GM23338 (cell line): ENCODE measurements around the gene CALML3.

Source experiments
- CREB1 ChIP-seq: fragments of 250-450 bp; sonication (Bioruptor Pico); IDR thresholded peaks from 2 replicates; pipeline ENCODE4 v1.5.0; 2020; ENCODE audit warnings: low read depth, mild to moderate bottlenecking, moderate library complexity
- EZH2 ChIP-seq: fragments of 200-600 bp; sonication (generic); IDR thresholded peaks from one replicate; pipeline ENCODE4 v1.8.0; 2017; ENCODE audit warnings: antibody characterized with exemption, mild to moderate bottlenecking, low read depth; ENCODE audit not compliant: unreplicated experiment
- EZH2phosphoT487 ChIP-seq: fragments of 200-600 bp; sonication (generic); IDR thresholded peaks from one replicate; pipeline ENCODE4 v1.8.1; 2018; ENCODE audit warnings: antibody characterized with exemption; ENCODE audit not compliant: unreplicated experiment
- POLR2AphosphoS5 ChIP-seq: IDR thresholded peaks from 2 replicates; pipeline ENCODE4 v1.6.1; 2016; ENCODE audit warnings: antibody characterized with exemption, low read depth
- TF ChIP-seq, protein P1 (sequence below), 2 experiments: fragments of 200-600 bp in 1 of 2; sonication (generic) in 1 of 2; conservative IDR thresholded peaks; 2 replicates each; pipeline versions ENCODE4 v1.5.1 to v1.6.1; 2016 to 2017; ENCODE audit warnings: antibody characterized with exemption in 2 of 2, low read depth in 2 of 2, mild to moderate bottlenecking in 2 of 2, moderate library complexity in 1 of 2
- TF ChIP-seq, protein P2 (sequence below): IDR thresholded peaks from one replicate; pipeline ENCODE4 v1.6.1; 2018; ENCODE audit warnings: antibody characterized with exemption; ENCODE audit not compliant: unreplicated experiment

DNA sequence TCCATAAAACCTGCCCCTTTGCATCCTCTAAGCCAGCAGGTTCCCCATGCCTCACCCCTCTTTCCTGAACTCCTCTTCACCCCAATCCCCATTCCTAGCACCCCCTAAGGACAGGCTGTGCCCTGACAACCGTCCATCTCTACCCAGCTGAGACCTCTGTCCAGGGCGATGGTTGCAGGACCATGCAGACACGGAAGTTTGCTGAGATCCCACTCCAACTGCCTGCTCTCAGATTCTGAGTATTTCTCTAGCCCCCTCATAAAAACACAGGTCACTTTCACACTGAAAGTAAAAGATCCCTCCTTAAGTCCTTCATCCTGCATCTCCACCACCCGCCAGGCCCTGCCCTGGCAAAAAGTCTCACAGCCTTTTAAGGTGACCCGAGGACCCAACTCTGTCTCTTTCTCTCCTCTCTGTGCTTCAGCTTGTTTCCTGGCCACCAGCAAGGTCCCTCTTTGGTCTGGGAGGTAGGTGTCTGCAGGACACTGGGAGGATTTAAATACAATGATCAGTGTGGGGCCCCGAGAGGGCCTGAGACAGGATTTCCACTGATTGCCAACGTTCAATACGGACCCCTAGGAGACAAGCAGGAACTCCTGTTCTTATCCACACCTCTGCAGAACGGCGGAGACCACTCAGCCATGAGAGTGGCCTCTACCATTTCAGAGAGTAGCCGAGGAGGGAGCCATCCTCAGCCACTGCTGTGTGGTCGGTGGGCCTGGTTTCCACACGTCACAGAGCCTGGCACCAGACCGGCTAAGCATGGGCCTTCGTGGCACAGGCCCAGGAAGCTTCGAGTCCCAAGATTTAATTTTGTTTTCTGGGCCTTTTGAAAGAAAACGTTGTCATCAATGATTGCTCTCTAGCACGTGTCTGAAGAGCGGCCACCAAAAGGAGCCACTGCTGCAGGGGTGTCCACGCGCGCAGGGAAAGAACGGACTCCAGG lies 27.9 kb downstream of the CALML3 start:
- TF ChIP-seq, protein P1, sequence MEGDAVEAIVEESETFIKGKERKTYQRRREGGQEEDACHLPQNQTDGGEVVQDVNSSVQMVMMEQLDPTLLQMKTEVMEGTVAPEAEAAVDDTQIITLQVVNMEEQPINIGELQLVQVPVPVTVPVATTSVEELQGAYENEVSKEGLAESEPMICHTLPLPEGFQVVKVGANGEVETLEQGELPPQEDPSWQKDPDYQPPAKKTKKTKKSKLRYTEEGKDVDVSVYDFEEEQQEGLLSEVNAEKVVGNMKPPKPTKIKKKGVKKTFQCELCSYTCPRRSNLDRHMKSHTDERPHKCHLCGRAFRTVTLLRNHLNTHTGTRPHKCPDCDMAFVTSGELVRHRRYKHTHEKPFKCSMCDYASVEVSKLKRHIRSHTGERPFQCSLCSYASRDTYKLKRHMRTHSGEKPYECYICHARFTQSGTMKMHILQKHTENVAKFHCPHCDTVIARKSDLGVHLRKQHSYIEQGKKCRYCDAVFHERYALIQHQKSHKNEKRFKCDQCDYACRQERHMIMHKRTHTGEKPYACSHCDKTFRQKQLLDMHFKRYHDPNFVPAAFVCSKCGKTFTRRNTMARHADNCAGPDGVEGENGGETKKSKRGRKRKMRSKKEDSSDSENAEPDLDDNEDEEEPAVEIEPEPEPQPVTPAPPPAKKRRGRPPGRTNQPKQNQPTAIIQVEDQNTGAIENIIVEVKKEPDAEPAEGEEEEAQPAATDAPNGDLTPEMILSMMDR (conservative IDR thresholded peaks at IDR 0.05; ENCODE audit: low read depth in 2 of 2) = no peak
- no peak for TF ChIP-seq EZH2
- TF ChIP-seq, protein P2, sequence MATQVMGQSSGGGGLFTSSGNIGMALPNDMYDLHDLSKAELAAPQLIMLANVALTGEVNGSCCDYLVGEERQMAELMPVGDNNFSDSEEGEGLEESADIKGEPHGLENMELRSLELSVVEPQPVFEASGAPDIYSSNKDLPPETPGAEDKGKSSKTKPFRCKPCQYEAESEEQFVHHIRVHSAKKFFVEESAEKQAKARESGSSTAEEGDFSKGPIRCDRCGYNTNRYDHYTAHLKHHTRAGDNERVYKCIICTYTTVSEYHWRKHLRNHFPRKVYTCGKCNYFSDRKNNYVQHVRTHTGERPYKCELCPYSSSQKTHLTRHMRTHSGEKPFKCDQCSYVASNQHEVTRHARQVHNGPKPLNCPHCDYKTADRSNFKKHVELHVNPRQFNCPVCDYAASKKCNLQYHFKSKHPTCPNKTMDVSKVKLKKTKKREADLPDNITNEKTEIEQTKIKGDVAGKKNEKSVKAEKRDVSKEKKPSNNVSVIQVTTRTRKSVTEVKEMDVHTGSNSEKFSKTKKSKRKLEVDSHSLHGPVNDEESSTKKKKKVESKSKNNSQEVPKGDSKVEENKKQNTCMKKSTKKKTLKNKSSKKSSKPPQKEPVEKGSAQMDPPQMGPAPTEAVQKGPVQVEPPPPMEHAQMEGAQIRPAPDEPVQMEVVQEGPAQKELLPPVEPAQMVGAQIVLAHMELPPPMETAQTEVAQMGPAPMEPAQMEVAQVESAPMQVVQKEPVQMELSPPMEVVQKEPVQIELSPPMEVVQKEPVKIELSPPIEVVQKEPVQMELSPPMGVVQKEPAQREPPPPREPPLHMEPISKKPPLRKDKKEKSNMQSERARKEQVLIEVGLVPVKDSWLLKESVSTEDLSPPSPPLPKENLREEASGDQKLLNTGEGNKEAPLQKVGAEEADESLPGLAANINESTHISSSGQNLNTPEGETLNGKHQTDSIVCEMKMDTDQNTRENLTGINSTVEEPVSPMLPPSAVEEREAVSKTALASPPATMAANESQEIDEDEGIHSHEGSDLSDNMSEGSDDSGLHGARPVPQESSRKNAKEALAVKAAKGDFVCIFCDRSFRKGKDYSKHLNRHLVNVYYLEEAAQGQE = no peak
- no peak for TF ChIP-seq CREB1
- TF ChIP-seq POLR2AphosphoS5 = no peak
- no peak for TF ChIP-seq EZH2phosphoT487
